D721Med (cell line): Measurements from ENCODE around the gene CEP128.

ENCODE experiments used
- DNase-seq: peaks from one replicate; pipeline ENCODE4 v3.0.0; 2011; ENCODE audit warnings: low spot score; ENCODE audit not compliant: insufficient read length
- FAIRE-seq: peaks from 2 replicates; lab custom pipeline; 2011; peaks lifted over from hg19 to GRCh38; lab: Jason Lieb, UNC
- TF ChIP-seq, protein P1 (sequence below): IDR thresholded peaks from 2 replicates; pipeline ENCODE4 v1.5.1; 2012; ENCODE audit warnings: mild to moderate bottlenecking, control low read depth; ENCODE audit not compliant: insufficient read depth; ENCODE audit errors: missing control alignments

CEP128 gene

GRCh38 chr14:80536456-80536855 lies 405.1 kb downstream of the CEP128 start:
- TF ChIP-seq, protein P1, sequence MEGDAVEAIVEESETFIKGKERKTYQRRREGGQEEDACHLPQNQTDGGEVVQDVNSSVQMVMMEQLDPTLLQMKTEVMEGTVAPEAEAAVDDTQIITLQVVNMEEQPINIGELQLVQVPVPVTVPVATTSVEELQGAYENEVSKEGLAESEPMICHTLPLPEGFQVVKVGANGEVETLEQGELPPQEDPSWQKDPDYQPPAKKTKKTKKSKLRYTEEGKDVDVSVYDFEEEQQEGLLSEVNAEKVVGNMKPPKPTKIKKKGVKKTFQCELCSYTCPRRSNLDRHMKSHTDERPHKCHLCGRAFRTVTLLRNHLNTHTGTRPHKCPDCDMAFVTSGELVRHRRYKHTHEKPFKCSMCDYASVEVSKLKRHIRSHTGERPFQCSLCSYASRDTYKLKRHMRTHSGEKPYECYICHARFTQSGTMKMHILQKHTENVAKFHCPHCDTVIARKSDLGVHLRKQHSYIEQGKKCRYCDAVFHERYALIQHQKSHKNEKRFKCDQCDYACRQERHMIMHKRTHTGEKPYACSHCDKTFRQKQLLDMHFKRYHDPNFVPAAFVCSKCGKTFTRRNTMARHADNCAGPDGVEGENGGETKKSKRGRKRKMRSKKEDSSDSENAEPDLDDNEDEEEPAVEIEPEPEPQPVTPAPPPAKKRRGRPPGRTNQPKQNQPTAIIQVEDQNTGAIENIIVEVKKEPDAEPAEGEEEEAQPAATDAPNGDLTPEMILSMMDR = no peak
- no peak for DNase-seq
- FAIRE-seq = no peak

GRCh38 chr14:80535171-80535570 lies 406.4 kb downstream of the CEP128 start:
- FAIRE-seq = no peak
- TF ChIP-seq, protein P1 = no peak
- DNase-seq = no peak

DNA sequence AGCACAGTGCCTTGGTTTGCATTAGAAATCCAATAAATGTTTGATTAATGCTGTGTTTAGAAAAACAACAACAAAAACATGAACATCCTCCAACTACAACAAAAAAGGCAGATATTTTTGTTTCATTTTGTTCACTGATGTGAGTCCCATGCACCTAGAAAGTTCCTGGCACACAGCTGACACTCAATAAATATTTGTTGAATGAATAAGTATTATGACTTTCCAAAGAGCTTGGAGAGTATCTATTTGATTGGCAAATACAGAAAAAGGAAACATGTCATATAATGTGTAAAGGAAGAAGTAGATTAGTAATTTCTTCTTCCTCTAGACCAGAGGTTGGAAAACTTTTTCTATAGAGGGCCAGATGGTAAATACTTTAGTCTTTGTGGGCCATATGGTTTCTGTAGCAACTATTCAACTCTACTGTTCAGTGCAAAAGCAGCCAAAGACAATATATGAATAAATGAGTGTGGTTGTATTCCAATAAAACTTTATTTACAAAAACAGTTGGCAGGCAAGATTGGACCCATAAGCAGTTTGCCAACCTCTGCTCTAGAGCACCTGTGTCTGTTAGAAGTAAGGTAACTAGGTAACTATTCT lies 417.9 kb downstream of the CEP128 start:
- no peak for DNase-seq
- no peak for FAIRE-seq
- TF ChIP-seq, protein P1 = no peak

DNA sequence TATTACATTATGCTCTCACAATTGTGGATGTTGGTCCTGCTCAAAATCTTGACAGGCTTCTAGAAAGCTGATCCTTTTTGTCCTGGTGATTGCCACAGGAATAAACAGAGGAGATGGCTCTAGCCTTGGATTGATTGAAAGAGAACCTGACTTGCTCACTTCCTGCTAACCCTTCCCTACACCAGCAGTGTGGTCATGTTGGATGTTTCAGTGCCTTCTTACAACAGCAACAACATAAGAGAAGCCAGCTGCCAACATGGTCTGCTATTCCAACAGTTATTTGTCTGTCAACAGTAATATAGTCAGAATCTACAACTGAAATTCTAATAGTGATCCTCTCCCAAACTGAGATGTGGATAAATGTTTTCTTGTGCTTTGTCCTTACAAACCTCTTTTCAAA lies 418.6 kb downstream of the CEP128 start:
- FAIRE-seq (no peak), DNase-seq (no peak)
- TF ChIP-seq, protein P1 = no peak

DNA sequence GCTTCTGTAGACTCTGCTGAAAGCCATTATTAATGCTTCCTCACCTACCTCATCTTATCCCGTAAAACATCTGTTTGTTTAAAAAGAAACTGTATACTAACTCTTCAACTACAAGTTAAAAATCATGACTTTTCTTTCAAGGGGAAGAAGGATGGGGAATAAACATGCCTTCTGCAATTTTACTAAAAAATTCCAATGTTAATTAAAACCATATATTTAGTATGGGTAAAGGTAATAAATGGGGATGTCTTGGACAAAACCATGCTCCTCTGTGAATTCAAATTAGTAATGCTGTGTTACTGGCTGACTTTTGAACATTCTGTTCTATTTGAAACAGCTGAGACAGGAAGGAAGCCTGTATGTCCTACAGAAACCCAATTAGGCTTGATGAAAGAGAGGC lies 419.1 kb downstream of the CEP128 start:
- TF ChIP-seq, protein P1 = no peak
- DNase-seq (no peak), FAIRE-seq (no peak)

DNA sequence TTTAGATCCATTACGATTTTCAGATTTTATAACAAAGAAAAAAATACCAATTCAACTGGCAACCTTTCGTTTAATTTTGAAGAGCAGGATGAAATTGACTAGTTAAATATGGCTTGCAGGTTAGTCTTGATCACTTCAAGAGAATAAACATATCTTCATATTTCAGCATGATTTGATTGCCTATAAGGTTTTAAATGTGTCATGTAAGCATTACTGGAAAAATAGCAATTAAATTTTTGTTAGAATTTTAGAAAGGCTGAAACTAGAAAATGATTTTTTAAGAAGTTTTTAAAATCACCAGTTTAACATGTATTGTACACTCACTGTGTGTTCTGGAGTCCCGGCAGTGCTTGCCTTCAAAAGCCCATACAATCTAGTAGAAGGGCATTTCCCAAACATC lies 420.1 kb downstream of the CEP128 start:
- TF ChIP-seq, protein P1 = no peak
- peak; percentile 38 for FAIRE-seq

DNA sequence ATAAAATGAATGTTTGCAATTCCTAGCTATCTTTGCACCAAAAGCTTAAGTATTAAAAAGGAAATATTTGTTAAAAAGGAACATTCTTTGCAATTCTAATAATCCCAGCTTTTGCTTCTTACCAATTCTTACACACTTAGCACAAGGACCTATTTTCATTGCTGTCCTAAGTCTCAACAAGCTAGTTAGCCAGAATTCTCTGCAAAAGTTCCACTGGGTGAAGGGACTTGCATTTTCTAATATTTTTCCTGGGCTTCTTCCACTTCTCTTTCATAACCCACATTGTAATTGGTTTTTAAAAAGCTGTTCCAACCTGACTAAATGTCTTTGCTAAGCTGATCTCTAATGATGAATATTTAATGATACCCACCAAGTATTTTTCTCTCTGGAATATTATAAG lies 422.5 kb downstream of the CEP128 start:
- DNase-seq = no peak
- TF ChIP-seq, protein P1 = no peak
- FAIRE-seq = no peak

More for the DNA sequence above, 420.1 kb downstream of the CEP128 start:
- DNase-seq = no peak
